ENCODE results near the gene TULP4. TPM values are rescaled to one million over a fixed set of nuclear protein-coding genes. Genes with fewer than 3 reads are reported as not detected.

Gene TULP4
- total and polyA plus RNA-seq, 2 of the 8 experiments (the other 6 are each of a cell fraction or from before 2014, with no cell fraction given), result 7.7 to 51.6 TPM

GRCh38 chr6:158519761-158520160 lies 207.5 kb downstream of the TULP4 start:
- Histone ChIP-seq H3K36me3 (ENCODE audit: control insufficient read depth in 2 of 4, insufficient read depth in 4 of 4, low read length in 3 of 4) (no peaks in the 10 kb centered on the region), H3K4ac (replicated peaks; ENCODE audit: insufficient read length, low read depth, low read length) (no peak overlapping the region), H3K27me3 (replicated peaks in 1 of 4; ENCODE audit: control insufficient read depth in 3 of 4, extremely low read depth in 1 of 4, insufficient read depth in 3 of 4, low read length in 3 of 4) (no peaks in the 10 kb centered on the region), H3K79me2 (ENCODE audit: control insufficient read depth in 1 of 2, insufficient read depth in 2 of 2, low read length in 2 of 2) (no peaks in the 10 kb centered on the region), H3K27ac (ENCODE audit: low read depth, low read length) (no peak overlapping the region), H2BK20ac (ENCODE audit: low read length) (no peak overlapping the region), H4K5ac (ENCODE audit: insufficient read length, low read depth, low read length) (no peak overlapping the region), H2BK15ac (ENCODE audit: low read length) (no peak overlapping the region), H3K9ac (replicated peaks in 1 of 4; ENCODE audit: extremely low read depth in 1 of 4, low read depth in 3 of 4, low read length in 3 of 4) (no peak overlapping the region), H4K8ac (ENCODE audit: extremely low read depth, insufficient read depth, low read length) (no peak overlapping the region; the same call in 1 of the 2 replicates), H2AK5ac (ENCODE audit: low read depth, low read length) (no peak overlapping the region), H2BK12ac (ENCODE audit: low read depth, low read length) (no peak overlapping the region), H3K23ac (ENCODE audit: insufficient read length) (no peak overlapping the region), H2AFZ (ENCODE audit: low read length) (peak overlapping the region; percentile 41; the same call in 1 of the 2 replicates), H3K18ac (ENCODE audit: extremely low read depth, low read length) (no peak overlapping the region), H2BK120ac (replicated peaks; ENCODE audit: low read depth, low read length) (no peak overlapping the region), H3K9me3 (ENCODE audit: insufficient read depth in 2 of 2, low read depth in 1 of 2, low read length in 1 of 2) (no peaks in the 10 kb centered on the region), H3K23me2 (ENCODE audit: low read depth, low read length) (no peaks in the 10 kb centered on the region), H4K20me1 (replicated peaks in 1 of 2; ENCODE audit: control insufficient read depth in 1 of 2, insufficient read depth in 2 of 2, low read length in 2 of 2) (no peaks in the 10 kb centered on the region), H3K14ac (ENCODE audit: insufficient read length) (no peak overlapping the region), H3K79me1 (ENCODE audit: low read depth, low read length) (no peaks in the 10 kb centered on the region), H3K4me3 (ENCODE audit: extremely low read depth in 1 of 4, insufficient read depth in 2 of 4, low read depth in 3 of 4, low read length in 4 of 4) (no peak overlapping the region), H2BK5ac (ENCODE audit: low read depth, low read length) (no peak overlapping the region), H3K56ac (replicated peaks; ENCODE audit: insufficient read length, low read depth, low read length) (no peak overlapping the region), H3K4me2 (ENCODE audit: insufficient read depth in 1 of 2, low read depth in 2 of 2, low read length in 2 of 2) (no peak overlapping the region), H3K4me1 (replicated peaks in 1 of 4; ENCODE audit: control insufficient read depth in 3 of 4, insufficient read depth in 4 of 4, low read length in 3 of 4) (peaks cover 0 to 5% (median 4%) of the 10 kb centered on the region in 4 experiments; a peak in 4 of 7 replicates), H4K91ac (replicated peaks; ENCODE audit: insufficient read length, low read length) (no peak overlapping the region)
- POLR2A ChIA-PET (ENCODE audit: partially characterized antibody), result interaction anchor here (0.8 to 1.0 kb wide), 4 partner anchors 9 to 92 kb away, joined by 3 to 4 read pairs (median 3); no protein-coding TSS in a partner anchor
- 75% methylated on average over 4 of the region's 4 CpGs; no CpG with 5 or more reads in 1 of the 2 experiments for WGBS, 2 experiments (ENCODE audit: extremely low coverage in 1 of 2, insufficient coverage in 1 of 2, insufficient read length in 1 of 2, insufficient replicate concordance in 2 of 2, low coverage in 1 of 2, low lambda C conversion rate in 2 of 2, missing lambda C conversion rate in 1 of 2)
- CTCF ChIA-PET (ENCODE audit: partially characterized antibody), result interaction anchor here (0.6 to 3.0 kb wide), 34 partner anchors 8 to 573 kb away, joined by 3 to 17 read pairs (median 4); no protein-coding TSS in a partner anchor
- FAIRE-seq, result no peak
- no peak for DNase-seq (ENCODE audit: low read depth in 1 of 2, low spot score in 2 of 2)
- no peak for TF ChIP-seq SP4 (IDR thresholded peaks at IDR 0.05; ENCODE audit: low read length)
- TF ChIP-seq TBP (IDR thresholded peaks at IDR 0.05; ENCODE audit: low read depth, low read length), result no peak
- TF ChIP-seq TAF7 (optimal IDR thresholded peaks at IDR 0.05; ENCODE audit: borderline replicate concordance, low read depth, low read length), result no peak
- TF ChIP-seq POLR2AphosphoS5 (IDR thresholded peaks at IDR 0.05; ENCODE audit: low read depth, low read length), result no peak
- TF ChIP-seq GTF2F1 (IDR thresholded peaks at IDR 0.05; ENCODE audit: borderline replicate concordance, low read depth, low read length), result no peak
- no peak for TF ChIP-seq RBBP5 (IDR thresholded peaks at IDR 0.05; ENCODE audit: borderline replicate concordance, low read depth, low read length)
- TF ChIP-seq ATF2 (IDR thresholded peaks at IDR 0.05; ENCODE audit: low read length), result no peak
- TF ChIP-seq EGR1 (IDR thresholded peaks at IDR 0.05; ENCODE audit: borderline replicate concordance, low read depth, low read length), result no peak
- TF ChIP-seq YY1 (IDR thresholded peaks at IDR 0.05; ENCODE audit: low read depth, low read length), result no peak
- no peak for TF ChIP-seq SAP30 (IDR thresholded peaks at IDR 0.05; ENCODE audit: insufficient read depth, insufficient replicate concordance, low read length)
- TF ChIP-seq RNF2 (IDR thresholded peaks at IDR 0.05; ENCODE audit: borderline replicate concordance, low read depth, low read length, missing control alignments, poor library complexity, severe bottlenecking), result no peak
- TF ChIP-seq SUZ12 (IDR thresholded peaks at IDR 0.05; ENCODE audit: low read length), result no peak
